Naive thymus-derived CD8-positive, alpha-beta T cell (primary cell): ENCODE data around the gene MB. TPM values are rescaled to one million over a fixed set of nuclear protein-coding genes. Genes with fewer than 3 reads are reported as not detected.
A peak's percentile ranks its signal among the peaks of the same experiment; 100 is the strongest.

ENCODE experiments used
- ATAC-seq, 2 donors: fragments of 150-1000 bp; cut with Tn5 transposase in 1 of 2; sonication (Bioruptor Pico), chemical (Tn5 transposase) in 1 of 2; 1 replicate in 1 of 2; 2 replicates in 1 of 2; pipeline ENCODE4 v1.10.0; 2021; ENCODE audit warnings: mild to moderate bottlenecking in 2 of 2, moderate library complexity in 2 of 2
- POLR2A ChIA-PET: fragments of 350-600 bp; sonication (Branson Sonifier 250); formaldehyde crosslinking; loops from one replicate; lab custom pipeline; 2021; ENCODE audit warnings: antibody characterized with exemption; lab: Charles Lee
- DNase-seq, 10 donors: peaks; one replicate each; pipeline versions ENCODE4 v3.0.0 to v3.0.0-alpha.2; 2020 to 2022
- H3K27ac Mint-ChIP-seq, 10 donors: one replicate each; pipeline ENCODE4 v1.8.0; 2020 to 2022; ENCODE audit warnings: mild to moderate bottlenecking in 10 of 10, mixed read lengths in 10 of 10, moderate library complexity in 4 of 10, inconsistent platforms in 1 of 10
- H3K27me3 Mint-ChIP-seq, 5 donors: one replicate each; pipeline ENCODE4 v1.8.0; 2021 to 2022; ENCODE audit warnings: mixed read lengths in 5 of 5
- H3K36me3 Mint-ChIP-seq, 3 donors: one replicate each; pipeline ENCODE4 v1.8.0; 2020 to 2022; ENCODE audit warnings: mixed read lengths in 3 of 3, mild to moderate bottlenecking in 2 of 3, inconsistent platforms in 1 of 3
- H3K4me1 Mint-ChIP-seq, 4 donors: one replicate each; pipeline ENCODE4 v1.8.0; 2021 to 2022; ENCODE audit warnings: mixed read lengths in 4 of 4
- H3K4me3 Mint-ChIP-seq, 10 donors: one replicate each; pipeline ENCODE4 v1.8.0; 2020 to 2022; ENCODE audit warnings: mild to moderate bottlenecking in 10 of 10, mixed read lengths in 10 of 10, moderate library complexity in 6 of 10, inconsistent platforms in 1 of 10
- H3K9me3 Mint-ChIP-seq, 9 donors: one replicate each; pipeline ENCODE4 v1.8.0; 2020 to 2022; ENCODE audit warnings: mixed read lengths in 9 of 9, mild to moderate bottlenecking in 3 of 9, inconsistent platforms in 1 of 9, moderate library complexity in 1 of 9
- polyA plus RNA-seq, 3 donors: library from polyadenylated mRNA; unstranded; fragments of 300-500 nt; fragmentation: Illumina TruSeq; gene quantifications; one replicate each; pipeline ENCODE4 v1.2.3, GENCODE V29; 2021
- total RNA-seq, 8 experiments: library from RNA in 2 of 8; stranded (reverse) in 2 of 8; gene quantifications; one replicate each; pipeline ENCODE4 v1.2.3 and lab custom pipeline; 2021 to 2026

The MB gene
- total and polyA plus RNA-seq, 5 experiments from 2014 or later = not detected

DNA sequence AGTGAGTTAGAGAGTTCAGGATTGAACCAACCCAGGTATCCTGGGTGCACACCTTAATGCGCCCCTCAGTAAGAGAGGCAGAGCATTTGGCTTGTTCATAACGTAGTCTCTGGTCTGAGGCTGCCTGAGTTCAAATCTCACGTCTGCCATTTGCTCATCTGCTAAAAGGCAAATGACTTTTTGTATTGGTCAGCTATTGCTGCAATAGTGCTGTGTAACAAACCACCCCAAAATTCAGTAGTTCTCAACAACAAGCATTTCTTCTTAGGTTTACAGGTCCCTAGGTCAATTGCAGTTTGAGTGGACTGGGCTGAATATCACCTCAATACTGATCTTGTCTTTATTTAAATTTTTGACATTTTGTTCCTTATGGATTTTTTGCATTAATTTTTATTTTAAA, 58.4 kb downstream of the MB start:
- no peak for ATAC-seq
- no peaks in the 10 kb centered on the region for H3K9me3 Mint-ChIP-seq
- no peak overlapping the region for H3K27ac Mint-ChIP-seq
- peaks cover 0 to 4% (median 2%) of the 10 kb centered on the region in 4 donors for H3K4me1 Mint-ChIP-seq
- no peak for DNase-seq
- H3K4me3 Mint-ChIP-seq = no peak overlapping the region
- peaks cover 5 to 25% (median 16%) of the 10 kb centered on the region in 5 donors for H3K27me3 Mint-ChIP-seq
- no peaks in the 10 kb centered on the region for H3K36me3 Mint-ChIP-seq
- POLR2A ChIA-PET = no interaction called here

GRCh38 chr22:35558031-35558430, 59.1 kb downstream of the MB start:
- Mint-ChIP-seq H3K27ac (peak overlapping the region in 2 of 10 donors; percentile 76 to 84), H3K4me1 (peaks cover 4 to 11% (median 8%) of the 10 kb centered on the region in 4 donors), H3K9me3 (no peaks in the 10 kb centered on the region), H3K27me3 (peaks cover 3 to 25% (median 16%) of the 10 kb centered on the region in 5 donors), H3K4me3 (no peak overlapping the region), H3K36me3 (no peaks in the 10 kb centered on the region)
- POLR2A ChIA-PET = no interaction called here
- DNase-seq (no peak), ATAC-seq (no peak)

Other genes starting within 250 kb of the MB start
- gene HMOX1, start 236.2 kb downstream of the MB start, total RNA-seq = 1 to 10 TPM; 2.6 to 3.1 TPM
- under 1 TPM in 1 of 3 donors, not detected in 2; 0.65 TPM for gene HMOX1, start 236.2 kb downstream of the MB start, polyA plus RNA-seq
- 10 to 100 TPM; 64.3 to 68.1 TPM for gene MCM5, start 217.2 kb downstream of the MB start, total RNA-seq
- 10 to 100 TPM; 22.3 to 25.6 (median 25.6) TPM for gene MCM5, start 217.2 kb downstream of the MB start, polyA plus RNA-seq
- not detected for gene RASD2, start 76.5 kb downstream of the MB start, total RNA-seq
- under 1 TPM in 1 of 3 donors, not detected in 2; 0.11 TPM for gene RASD2, start 76.5 kb downstream of the MB start, polyA plus RNA-seq
- 10 to 100 TPM; 37.7 to 40.5 TPM for gene APOL6, start 31.1 kb upstream of the MB start, total RNA-seq
- gene APOL6, start 31.1 kb upstream of the MB start, polyA plus RNA-seq = 10 to 100 TPM; 13.6 to 20.8 (median 15.5) TPM
- gene APOL5, start 100.5 kb upstream of the MB start, total RNA-seq = not detected
- not detected for gene APOL5, start 100.5 kb upstream of the MB start, polyA plus RNA-seq